ENCODE results near the gene ESPNL. TPM values are rescaled to one million over a fixed set of nuclear protein-coding genes. Genes with fewer than 3 reads are reported as not detected.
"Not testable (repeated sequence)": the region's sequence is repeated elsewhere in the genome, so short reads cannot be mapped to it uniquely, and the experiment has no call there.

The ESPNL gene
- total RNA-seq (2014; rRNA removed; shearing (Covaris generic); ENCODE audit: low replicate concordance): 1.0 TPM in 2 replicates

DNA sequence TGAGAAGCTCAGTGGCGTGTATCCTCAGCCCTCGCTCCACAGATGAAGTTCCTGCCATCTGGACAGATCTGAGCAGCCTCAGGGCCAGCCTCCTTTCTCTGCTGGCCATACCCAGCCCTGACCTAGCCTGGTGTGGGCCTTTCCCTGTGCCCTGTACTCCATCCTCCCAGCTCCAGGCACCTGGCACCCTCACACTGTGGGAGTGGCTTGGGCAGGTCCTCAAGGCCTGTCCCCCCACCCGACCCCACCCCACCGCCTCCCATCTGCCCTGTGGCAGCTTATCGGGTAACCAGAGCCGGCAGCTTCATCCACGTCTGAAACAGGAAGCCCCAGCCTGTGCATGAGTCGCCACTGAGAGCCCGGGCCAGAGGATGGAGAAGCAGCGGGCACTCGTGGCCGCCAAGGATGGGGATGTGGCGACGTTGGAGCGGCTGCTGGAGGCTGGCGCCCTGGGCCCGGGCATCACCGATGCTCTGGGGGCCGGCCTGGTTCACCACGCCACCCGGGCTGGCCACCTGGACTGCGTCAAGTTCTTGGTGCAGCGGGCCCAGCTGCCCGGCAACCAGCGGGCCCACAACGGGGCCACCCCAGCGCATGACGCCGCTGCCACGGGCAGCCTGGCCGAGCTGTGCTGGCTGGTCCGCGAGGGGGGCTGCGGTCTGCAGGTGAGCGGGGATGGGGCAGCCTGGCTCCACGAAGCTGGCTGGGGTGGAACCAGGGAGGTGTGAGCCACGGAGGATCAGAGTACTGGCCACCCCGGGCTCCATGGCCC, at the start of gene ESPNL:
Gene ESPNL (plus strand): TSS at position 292 of the 772 bp plus-strand sequence. CDS start 80 bp downstream, at position 372.
- no peak within 1 kb of the TSS for H2AFZ ChIP-seq (ENCODE audit: low read length)
- no peaks in the 10 kb centered on the region for H4K20me1 ChIP-seq (ENCODE audit: insufficient read depth, low read depth, low read length)
- peak within 1 kb of the TSS; percentile 29 for H3K4me2 ChIP-seq (ENCODE audit: low read depth, low read length, poor library complexity, severe bottlenecking)
- no peaks in the 10 kb centered on the region for H3K79me2 ChIP-seq (ENCODE audit: low read length)
- peaks cover 12% of the 10 kb centered on the region for H3K4me1 ChIP-seq (ENCODE audit: low read length)
- no peak within 1 kb of the TSS for H3K27ac ChIP-seq (ENCODE audit: low read length)
- no peaks in the 10 kb centered on the region for H3K9me3 ChIP-seq (ENCODE audit: low read length)
- no peak for DNase-seq
- H3K36me3 ChIP-seq (ENCODE audit: insufficient read depth, low read length): no peaks in the 10 kb centered on the region; the same call in 1 of the 2 replicates
- H3K9ac ChIP-seq (ENCODE audit: low read length): no peak within 1 kb of the TSS
- no peaks in the 10 kb centered on the region for H3K27me3 ChIP-seq (ENCODE audit: low read length)
- no peak within 1 kb of the TSS for H3K4me3 ChIP-seq (ENCODE audit: low read length)
- H3K9me2 ChIP-seq (replicated peaks; ENCODE audit: insufficient read depth, low read length): no peaks in the 10 kb centered on the region

DNA sequence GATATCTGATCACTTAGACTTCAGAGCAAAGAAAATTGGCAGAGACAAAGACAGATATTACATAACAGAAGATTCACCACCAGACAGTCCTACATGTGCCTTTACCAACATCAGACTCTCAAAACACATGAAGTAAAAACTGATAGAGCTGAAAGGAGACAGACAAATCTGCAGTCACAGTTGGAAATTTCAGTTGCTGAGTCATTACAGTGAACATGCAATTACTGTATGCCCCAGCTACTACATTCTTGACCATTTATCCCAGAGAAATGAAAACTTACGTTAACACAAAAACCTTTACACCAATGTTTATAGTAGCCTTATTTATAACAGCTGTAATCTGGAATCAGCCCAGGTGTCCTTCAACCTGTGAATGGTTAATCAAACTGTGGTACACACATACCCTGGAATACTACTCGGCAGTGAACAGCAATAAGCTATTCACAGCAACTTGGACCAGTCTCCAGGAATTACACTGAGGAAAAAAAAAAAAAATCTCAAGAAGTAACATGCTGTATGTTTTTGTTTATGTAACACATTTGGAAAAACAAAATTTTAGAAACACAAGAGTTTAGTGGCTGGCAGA, 46.9 kb upstream of the ESPNL start:
- H3K27me3 ChIP-seq (ENCODE audit: low read length): no peaks in the 10 kb centered on the region
- H3K4me2 ChIP-seq (ENCODE audit: low read depth, low read length, poor library complexity, severe bottlenecking): no peak overlapping the region
- H3K4me3 ChIP-seq (ENCODE audit: low read length): no peak overlapping the region
- H3K27ac ChIP-seq (ENCODE audit: low read length): no peak overlapping the region
- no peaks in the 10 kb centered on the region for H3K9me3 ChIP-seq (ENCODE audit: low read length)
- H3K79me2 ChIP-seq (ENCODE audit: low read length): no peaks in the 10 kb centered on the region
- H3K9me2 ChIP-seq (replicated peaks; ENCODE audit: insufficient read depth, low read length): no peaks in the 10 kb centered on the region
- H2AFZ ChIP-seq (ENCODE audit: low read length): no peak overlapping the region
- H3K36me3 ChIP-seq (ENCODE audit: insufficient read depth, low read length): no peaks in the 10 kb centered on the region
- no peaks in the 10 kb centered on the region for H4K20me1 ChIP-seq (ENCODE audit: insufficient read depth, low read depth, low read length)
- DNase-seq: no peak
- H3K9ac ChIP-seq (ENCODE audit: low read length): no peak overlapping the region
- H3K4me1 ChIP-seq (ENCODE audit: low read length): no peaks in the 10 kb centered on the region

DNA sequence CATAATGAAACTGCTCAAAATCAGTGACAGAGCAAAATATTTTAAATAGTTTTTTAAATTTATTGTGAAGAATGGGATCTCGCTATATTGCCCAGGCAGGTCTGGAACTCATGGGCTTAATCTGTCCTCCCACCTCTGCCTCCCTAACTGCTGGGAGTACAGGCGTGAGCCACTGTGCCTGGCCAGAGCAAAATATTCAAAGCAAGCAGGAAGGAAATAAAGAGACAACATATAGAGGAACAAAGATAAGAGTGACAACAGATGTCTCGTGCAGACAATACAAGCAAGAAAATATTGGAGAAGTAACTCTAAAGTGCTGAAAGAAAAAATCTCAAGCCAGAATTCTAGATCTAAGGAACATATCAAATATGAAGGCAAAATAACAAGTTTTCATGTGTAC, 44.3 kb upstream of the ESPNL start:
- H3K79me2 ChIP-seq (ENCODE audit: low read length): peaks cover 6% of the 10 kb centered on the region; the same call in 1 of the 2 replicates
- no peaks in the 10 kb centered on the region for H3K9me3 ChIP-seq (ENCODE audit: low read length)
- H3K36me3 ChIP-seq (ENCODE audit: insufficient read depth, low read length): no peaks in the 10 kb centered on the region
- H3K4me1 ChIP-seq (ENCODE audit: low read length): peaks cover 8% of the 10 kb centered on the region
- no peaks in the 10 kb centered on the region for H3K27me3 ChIP-seq (ENCODE audit: low read length)
- no peak overlapping the region for H2AFZ ChIP-seq (ENCODE audit: low read length)
- H4K20me1 ChIP-seq (ENCODE audit: insufficient read depth, low read depth, low read length): no peaks in the 10 kb centered on the region
- H3K4me3 ChIP-seq (ENCODE audit: low read length): no peak overlapping the region
- H3K4me2 ChIP-seq (ENCODE audit: low read depth, low read length, poor library complexity, severe bottlenecking): no peak overlapping the region
- no peaks in the 10 kb centered on the region for H3K9me2 ChIP-seq (replicated peaks; ENCODE audit: insufficient read depth, low read length)
- no peak overlapping the region for H3K9ac ChIP-seq (ENCODE audit: low read length)
- no peak overlapping the region for H3K27ac ChIP-seq (ENCODE audit: low read length)
- no peak for DNase-seq

GRCh38 chr2:238057696-238058575, 42.2 kb upstream of the ESPNL start:
- Histone ChIP-seq H3K4me1 (ENCODE audit: low read length) (peaks cover 21% of the 10 kb centered on the region), H3K79me2 (ENCODE audit: low read length) (peaks cover 25% of the 10 kb centered on the region)
- not testable (repeated sequence) for H3K9ac ChIP-seq (ENCODE audit: low read length); H3K9me3 ChIP-seq (ENCODE audit: low read length); H3K4me3 ChIP-seq (ENCODE audit: low read length); H2AFZ ChIP-seq (ENCODE audit: low read length); H3K27me3 ChIP-seq (ENCODE audit: low read length); H3K27ac ChIP-seq (ENCODE audit: low read length); H3K4me2 ChIP-seq (ENCODE audit: low read depth, low read length, poor library complexity, severe bottlenecking); H4K20me1 ChIP-seq (ENCODE audit: insufficient read depth, low read depth, low read length); H3K36me3 ChIP-seq (ENCODE audit: insufficient read depth, low read length); H3K9me2 ChIP-seq (replicated peaks; ENCODE audit: insufficient read depth, low read length)
- DNase-seq: peak; percentile 48

- Histone ChIP-seq H3K4me3 (ENCODE audit: low read length) (peak overlapping the region; percentile 100), H3K9ac (ENCODE audit: low read length) (peak overlapping the region; percentile 100)
Measured at GRCh38 chr2:238059505-238059904, 40.6 kb upstream of the ESPNL start.

DNA sequence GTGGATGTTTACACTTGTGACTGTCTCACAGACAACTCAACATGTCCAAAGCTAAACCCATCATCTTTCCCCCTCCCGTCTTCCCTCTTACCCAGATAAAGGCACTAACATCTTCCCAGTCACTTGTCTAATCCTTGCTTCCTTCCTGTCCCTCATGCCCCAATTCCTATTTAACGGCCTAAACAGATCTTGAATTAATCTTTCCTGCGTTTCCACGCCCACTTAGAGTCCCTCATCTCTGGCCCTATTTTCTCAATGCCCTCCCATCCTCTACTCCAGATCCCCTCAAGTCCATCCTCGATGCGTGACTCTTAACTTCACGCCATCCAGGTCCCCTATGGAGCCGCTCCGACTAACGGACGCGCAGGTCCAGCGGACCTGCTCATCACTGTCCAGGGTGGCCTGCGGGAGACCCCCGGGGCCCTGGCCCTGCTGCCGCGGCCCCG, 40.0 kb upstream of the ESPNL start:
- Histone ChIP-seq H3K9ac (ENCODE audit: low read length) (peak overlapping the region; percentile 100), H3K4me2 (ENCODE audit: low read depth, low read length, poor library complexity, severe bottlenecking) (peak overlapping the region; percentile 77), H3K4me1 (ENCODE audit: low read length) (peaks cover 21% of the 10 kb centered on the region), H3K27ac (ENCODE audit: low read length) (peak overlapping the region; percentile 51; the same call in 1 of the 2 replicates), H3K36me3 (ENCODE audit: insufficient read depth, low read length) (peaks cover 13% of the 10 kb centered on the region), H3K27me3 (ENCODE audit: low read length) (no peaks in the 10 kb centered on the region), H4K20me1 (ENCODE audit: insufficient read depth, low read depth, low read length) (no peaks in the 10 kb centered on the region), H2AFZ (ENCODE audit: low read length) (peak overlapping the region; percentile 83; the same call in 1 of the 2 replicates), H3K9me2 (replicated peaks; ENCODE audit: insufficient read depth, low read length) (no peaks in the 10 kb centered on the region), H3K79me2 (ENCODE audit: low read length) (peaks cover 47% of the 10 kb centered on the region), H3K4me3 (ENCODE audit: low read length) (peak overlapping the region; percentile 100), H3K9me3 (ENCODE audit: low read length) (no peaks in the 10 kb centered on the region)
- no peak for DNase-seq

More at GRCh38 chr2:238059505-238059904, 40.6 kb upstream of the ESPNL start:
- H3K4me2 ChIP-seq (ENCODE audit: low read depth, low read length, poor library complexity, severe bottlenecking): peak overlapping the region; percentile 77
- no peak overlapping the region for H3K27ac ChIP-seq (ENCODE audit: low read length)
- DNase-seq: no peak
- no peaks in the 10 kb centered on the region for H4K20me1 ChIP-seq (ENCODE audit: insufficient read depth, low read depth, low read length)
- no peak overlapping the region for H2AFZ ChIP-seq (ENCODE audit: low read length)
- no peaks in the 10 kb centered on the region for H3K9me3 ChIP-seq (ENCODE audit: low read length)
- peaks cover 7% of the 10 kb centered on the region; the same call in 1 of the 2 replicates for H3K36me3 ChIP-seq (ENCODE audit: insufficient read depth, low read length)
- no peaks in the 10 kb centered on the region for H3K27me3 ChIP-seq (ENCODE audit: low read length)
- no peaks in the 10 kb centered on the region for H3K9me2 ChIP-seq (replicated peaks; ENCODE audit: insufficient read depth, low read length)
- H3K4me1 ChIP-seq (ENCODE audit: low read length): peaks cover 21% of the 10 kb centered on the region
- H3K79me2 ChIP-seq (ENCODE audit: low read length): peaks cover 41% of the 10 kb centered on the region

- H3K9me3 ChIP-seq (ENCODE audit: low read length): no peaks in the 10 kb centered on the region
- DNase-seq: peak; percentile 99
- H3K9me2 ChIP-seq (replicated peaks; ENCODE audit: insufficient read depth, low read length): no peaks in the 10 kb centered on the region
- peak within 1 kb of the TSS; percentile 51; the same call in 1 of the 2 replicates for H3K27ac ChIP-seq (ENCODE audit: low read length)
- peak within 1 kb of the TSS; percentile 100 for H3K4me3 ChIP-seq (ENCODE audit: low read length)
- H3K79me2 ChIP-seq (ENCODE audit: low read length): peaks cover 50% of the 10 kb centered on the region
- no peaks in the 10 kb centered on the region for H3K27me3 ChIP-seq (ENCODE audit: low read length)
- H3K9ac ChIP-seq (ENCODE audit: low read length): peak within 1 kb of the TSS; percentile 100
- H2AFZ ChIP-seq (ENCODE audit: low read length): peak within 1 kb of the TSS; percentile 83
- peaks cover 21% of the 10 kb centered on the region for H3K4me1 ChIP-seq (ENCODE audit: low read length)
- H4K20me1 ChIP-seq (ENCODE audit: insufficient read depth, low read depth, low read length): no peaks in the 10 kb centered on the region
- peaks cover 16% of the 10 kb centered on the region for H3K36me3 ChIP-seq (ENCODE audit: insufficient read depth, low read length)
- peak within 1 kb of the TSS; percentile 93 for H3K4me2 ChIP-seq (ENCODE audit: low read depth, low read length, poor library complexity, severe bottlenecking)
Measured at GRCh38 chr2:238060542-238061314, 39.4 kb upstream of the ESPNL start, which contains the start of gene SCLY. Gene SCLY, plus strand, starts transcription at chr2:238061001. Its CDS starts 54 bp downstream, at chr2:238061055.
